H1 (cell line): ENCODE data around the gene PRR29. TPM values are rescaled to one million over a fixed set of nuclear protein-coding genes. Genes with fewer than 3 reads are reported as not detected.

Source experiments
- CTCF ChIA-PET: fragments of 300-600 bp; sonication (Branson Sonifier 250); formaldehyde crosslinking; loops from one replicate; lab custom pipeline; 2021; ENCODE audit not compliant: partially characterized antibody; lab: Charles Lee
- POLR2A ChIA-PET: fragments of 300-600 bp; sonication (Branson Sonifier 250); formaldehyde crosslinking; loops from one replicate; lab custom pipeline; 2021; ENCODE audit warnings: inconsistent platforms; ENCODE audit not compliant: partially characterized antibody; lab: Charles Lee
- DNase-seq, 2 experiments: peaks; one replicate each; pipeline versions ENCODE4 v3.0.0 to v3.0.0-alpha.2; 2010 to 2022; ENCODE audit warnings: low spot score in 2 of 2, low read depth in 1 of 2, mixed read lengths in 1 of 2
- FAIRE-seq: peaks from 2 replicates; lab custom pipeline; 2011; peaks lifted over from hg19 to GRCh38; lab: Jason Lieb, UNC
- H2AFZ ChIP-seq: 2 replicates; pipeline ENCODE4 v1.8.1; 2012; ENCODE audit warnings: low read length, inconsistent platforms
- H2AK5ac ChIP-seq: 2 replicates; pipeline ENCODE4 v1.6.1; 2013; ENCODE audit warnings: low read depth, low read length
- H2BK120ac ChIP-seq: replicated peaks from 2 replicates; pipeline ENCODE3; 2013; ENCODE audit warnings: low read depth, low read length, inconsistent platforms
- H2BK12ac ChIP-seq: 2 replicates; pipeline ENCODE4 v1.6.1; 2013; ENCODE audit warnings: low read depth, low read length
- H2BK15ac ChIP-seq: 2 replicates; pipeline ENCODE4 v1.6.1; 2013; ENCODE audit warnings: low read length
- H2BK20ac ChIP-seq: 2 replicates; pipeline ENCODE4 v1.6.1; 2013; ENCODE audit warnings: low read length
- H2BK5ac ChIP-seq: 2 replicates; pipeline ENCODE4 v1.6.1; 2013; ENCODE audit warnings: low read depth, low read length
- H3K14ac ChIP-seq: 2 replicates; pipeline ENCODE4 v1.6.1; 2013; ENCODE audit warnings: inconsistent platforms; ENCODE audit not compliant: insufficient read length
- H3K18ac ChIP-seq: 2 replicates; pipeline ENCODE4 v1.6.1; 2013; ENCODE audit warnings: low read length; ENCODE audit errors: extremely low read depth
- H3K23ac ChIP-seq: 2 replicates; pipeline ENCODE4 v1.6.1; 2013; ENCODE audit warnings: inconsistent platforms; ENCODE audit not compliant: insufficient read length
- H3K23me2 ChIP-seq: 2 replicates; pipeline ENCODE4 v1.6.1; 2013; ENCODE audit warnings: low read depth, low read length
- H3K27ac ChIP-seq: 2 replicates; pipeline ENCODE4 v1.6.1; 2011; ENCODE audit warnings: low read depth, low read length, inconsistent platforms
- H3K27me3 ChIP-seq, 4 experiments: replicated peaks in 1 of 4; 1 replicate in 1 of 4; 2 replicates in 3 of 4; pipeline versions ENCODE4 v1.6.1 to v1.8.1; 2011 to 2013; ENCODE audit warnings: low read length in 3 of 4, mild to moderate bottlenecking in 3 of 4, inconsistent platforms in 2 of 4, mixed read lengths in 2 of 4, moderate library complexity in 1 of 4; ENCODE audit not compliant: control insufficient read depth in 3 of 4, insufficient read depth in 3 of 4; ENCODE audit errors: extremely low read depth in 1 of 4
- H3K36me3 ChIP-seq, 4 experiments: 2 replicates each; pipeline versions ENCODE4 v1.6.1 to v1.8.1; 2011 to 2013; ENCODE audit warnings: mild to moderate bottlenecking in 4 of 4, low read length in 3 of 4, moderate library complexity in 2 of 4, control low read depth in 1 of 4, inconsistent platforms in 1 of 4; ENCODE audit not compliant: insufficient read depth in 4 of 4, control insufficient read depth in 2 of 4
- H3K4ac ChIP-seq: replicated peaks from 2 replicates; pipeline ENCODE3; 2013; ENCODE audit warnings: low read length, low read depth, mixed read lengths, inconsistent platforms; ENCODE audit not compliant: insufficient read length
- H3K4me1 ChIP-seq, 4 experiments: replicated peaks in 1 of 4; 1 replicate in 1 of 4; 2 replicates in 3 of 4; pipeline versions ENCODE4 v1.6.1 to v1.8.1; 2011 to 2013; ENCODE audit warnings: low read length in 3 of 4, inconsistent platforms in 2 of 4, mixed read lengths in 1 of 4; ENCODE audit not compliant: insufficient read depth in 4 of 4, control insufficient read depth in 3 of 4
- H3K4me2 ChIP-seq, 2 experiments: 2 replicates each; pipeline versions ENCODE4 v1.6.1 to v1.8.1; 2011 to 2013; ENCODE audit warnings: low read depth in 2 of 2, low read length in 2 of 2, control low read depth in 1 of 2, inconsistent platforms in 1 of 2, mild to moderate bottlenecking in 1 of 2; ENCODE audit not compliant: insufficient read depth in 1 of 2
- H3K4me3 ChIP-seq, 4 experiments: fragments of 200-600, 300-600 bp in 1 of 4; sonication (generic), shearing (Covaris generic), sonication (Bioruptor Twin) in 1 of 4; 2 replicates each; pipeline versions ENCODE4 v1.5.1 to v1.8.1; 2011 to 2016; ENCODE audit warnings: low read length in 4 of 4, low read depth in 3 of 4, control low read depth in 2 of 4, inconsistent platforms in 2 of 4, mild to moderate bottlenecking in 2 of 4, mixed read lengths in 1 of 4, moderate library complexity in 1 of 4; ENCODE audit not compliant: insufficient read depth in 2 of 4; ENCODE audit errors: extremely low read depth in 1 of 4
- H3K56ac ChIP-seq: replicated peaks from 2 replicates; pipeline ENCODE3; 2013; ENCODE audit warnings: low read depth, mild to moderate bottlenecking, mixed read lengths, low read length, inconsistent platforms; ENCODE audit not compliant: insufficient read length
- H3K79me1 ChIP-seq: 2 replicates; pipeline ENCODE4 v1.6.1; 2013; ENCODE audit warnings: low read depth, low read length, control low read depth
- H3K79me2 ChIP-seq, 2 experiments: 2 replicates each; pipeline versions ENCODE4 v1.6.1 to v1.8.1; 2012 to 2013; ENCODE audit warnings: low read length in 2 of 2, mild to moderate bottlenecking in 2 of 2, inconsistent platforms in 1 of 2; ENCODE audit not compliant: insufficient read depth in 2 of 2, control insufficient read depth in 1 of 2
- H3K9ac ChIP-seq, 4 experiments: replicated peaks in 1 of 4; 1 replicate in 1 of 4; 2 replicates in 3 of 4; pipeline versions ENCODE4 v1.6.1 to v1.8.1; 2011 to 2013; ENCODE audit warnings: low read depth in 3 of 4, low read length in 3 of 4, control low read depth in 2 of 4, mild to moderate bottlenecking in 2 of 4, moderate library complexity in 2 of 4, inconsistent platforms in 1 of 4; ENCODE audit errors: extremely low read depth in 1 of 4
- H3K9me3 ChIP-seq, 2 experiments: 2 replicates each; pipeline versions ENCODE4 v1.6.1 to v1.8.1; 2012 to 2013; ENCODE audit warnings: mild to moderate bottlenecking in 2 of 2, moderate library complexity in 2 of 2, control low read depth in 1 of 2, inconsistent platforms in 1 of 2, low read depth in 1 of 2, low read length in 1 of 2, mixed read lengths in 1 of 2; ENCODE audit not compliant: insufficient read depth in 2 of 2
- H4K20me1 ChIP-seq, 2 experiments: replicated peaks in 1 of 2; 2 replicates each; pipeline versions ENCODE3 to v1.8.1; 2011 to 2013; ENCODE audit warnings: inconsistent platforms in 2 of 2, low read length in 2 of 2, mild to moderate bottlenecking in 1 of 2; ENCODE audit not compliant: insufficient read depth in 2 of 2, control insufficient read depth in 1 of 2
- H4K5ac ChIP-seq: 2 replicates; pipeline ENCODE4 v1.6.1; 2013; ENCODE audit warnings: low read length, low read depth, mixed read lengths, inconsistent platforms; ENCODE audit not compliant: insufficient read length
- H4K8ac ChIP-seq: 2 replicates; pipeline ENCODE4 v1.8.0; 2013; ENCODE audit warnings: mild to moderate bottlenecking, moderate library complexity, low read length, inconsistent platforms; ENCODE audit not compliant: insufficient read depth; ENCODE audit errors: extremely low read depth
- H4K91ac ChIP-seq: replicated peaks from 2 replicates; pipeline ENCODE3; 2013; ENCODE audit warnings: low read length, mixed read lengths, inconsistent platforms; ENCODE audit not compliant: insufficient read length
- ASH2L ChIP-seq: fragments of 200-600, 300-600 bp; sonication (generic); IDR thresholded peaks from one replicate; pipeline ENCODE4 v1.7.1; 2017; ENCODE audit warnings: low read length
- ATF2 ChIP-seq: IDR thresholded peaks from 2 replicates; pipeline ENCODE4 v1.6.1; 2012; ENCODE audit warnings: low read length, inconsistent platforms
- CREB1 ChIP-seq: IDR thresholded peaks from 2 replicates; pipeline ENCODE4 v1.6.1; 2012; ENCODE audit warnings: inconsistent platforms
- EGR1 ChIP-seq: IDR thresholded peaks from 2 replicates; pipeline ENCODE4 v1.6.1; 2011; ENCODE audit warnings: low read depth, low read length, borderline replicate concordance
- FOSL1 ChIP-seq: IDR thresholded peaks from 2 replicates; pipeline ENCODE4 v1.6.1; 2011; ENCODE audit warnings: mild to moderate bottlenecking, low read depth, low read length, moderate library complexity; ENCODE audit not compliant: insufficient read depth
- KDM4A ChIP-seq: IDR thresholded peaks from one replicate; pipeline ENCODE4 v1.7.1; 2012; ENCODE audit warnings: low read depth, mild to moderate bottlenecking, moderate library complexity, low read length, inconsistent platforms; ENCODE audit not compliant: severe bottlenecking
- NANOG ChIP-seq: IDR thresholded peaks from 2 replicates; pipeline ENCODE4 v1.6.1; 2011; ENCODE audit warnings: low read length, low read depth, mild to moderate bottlenecking, inconsistent platforms; ENCODE audit not compliant: insufficient read depth, poor library complexity, severe bottlenecking
- SIN3A ChIP-seq, 2 experiments: IDR thresholded peaks in 1 of 2; conservative IDR thresholded peaks in 1 of 2; 2 replicates each; pipeline ENCODE4 v1.6.1; 2011 to 2012; ENCODE audit warnings: low read length in 2 of 2, improper control_type of control experiment in 1 of 2, low read depth in 1 of 2, mild to moderate bottlenecking in 1 of 2
- TCF12 ChIP-seq: IDR thresholded peaks from 2 replicates; pipeline ENCODE4 v1.6.1; 2011; ENCODE audit warnings: low read depth, mild to moderate bottlenecking, low read length
- YY1 ChIP-seq: IDR thresholded peaks from 2 replicates; pipeline ENCODE4 v1.6.1; 2011; ENCODE audit warnings: low read depth, mild to moderate bottlenecking, low read length
- ZNF274 ChIP-seq: IDR thresholded peaks from 2 replicates; pipeline ENCODE4 v1.7.0; 2012; ENCODE audit warnings: low read length, borderline replicate concordance; ENCODE audit errors: extremely low read depth
- WGBS, 2 experiments: shearing (Covaris generic) in 1 of 2; methylation state at CpG; one replicate each; pipeline versions ENCODE4 v1.1.6 to v1.1.7; 2013 to 2015; ENCODE audit warnings: low lambda C conversion rate in 2 of 2, mixed read lengths in 2 of 2, inconsistent platforms in 1 of 2, low coverage in 1 of 2, missing lambda C conversion rate in 1 of 2; ENCODE audit not compliant: insufficient replicate concordance in 2 of 2, insufficient coverage in 1 of 2, insufficient read length in 1 of 2; ENCODE audit errors: extremely low coverage in 1 of 2, missing lambda C conversion rate in 1 of 2; 5-methylcytosine and 5-hydroxymethylcytosine counted together
- polyA plus RNA-seq, 7 experiments: library from polyadenylated mRNA; depleted of rRNA in 3 of 7; stranded (reverse) in 5 of 7; unstranded in 2 of 7; fragments of >200 nt in 5 of 7; fragments of 200-250 nt in 2 of 7; gene quantifications; 1 replicate in 5 of 7; 2 replicates in 1 of 7; 4 replicates in 1 of 7; pipeline versions ENCODE4 v1.2.1 to v1.2.3, GENCODE V29; 2011 to 2013; ENCODE audit warnings: missing spikeins in 2 of 7, mixed read lengths in 2 of 7
- total RNA-seq: library from RNA; stranded (reverse); fragmentation: NEBNext Ultra II Directional; extraction: Animal tissue kit (Norgen Biotek cat#: 25700); gene quantifications from 2 replicates; pipeline ENCODE4 v1.2.1, GENCODE V29; 2021

PRR29 gene
- total and polyA plus RNA-seq, 2 of the 8 experiments (the other 6 are each of a cell fraction or from before 2014, with no cell fraction given): 0.67 to 0.83 TPM

GRCh38 chr17:63954402-63955063 is 43.6 kb upstream of the PRR29 start:
- DNase-seq: no peak
- POLR2A ChIA-PET: interaction anchor here (0.9 to 1.4 kb wide), 3 partner anchors 11 to 42 kb away, joined by 3 read pairs; no protein-coding TSS in a partner anchor
- TF ChIP-seq TCF12: no peak
- no peak for TF ChIP-seq SIN3A (conservative IDR thresholded peaks at IDR 0.05 in 1 of 2, IDR thresholded peaks at IDR 0.05 in 1 of 2; ENCODE audit: low read depth in 1 of 2, low read length in 2 of 2)
- no peak for TF ChIP-seq CREB1
- TF ChIP-seq ZNF274: no peak
- no peak for TF ChIP-seq KDM4A
- no peak for TF ChIP-seq EGR1
- TF ChIP-seq FOSL1: no peak
- TF ChIP-seq ASH2L: no peak
- TF ChIP-seq ATF2: no peak
- no peak for TF ChIP-seq NANOG
- TF ChIP-seq YY1: no peak

More at GRCh38 chr17:63954402-63955063, 43.6 kb upstream of the PRR29 start:
- no peak overlapping the region for H2AFZ ChIP-seq
- H4K20me1 ChIP-seq: peaks cover 0 to 7% of the 10 kb centered on the region in 2 experiments
- no peak overlapping the region for H2BK20ac ChIP-seq
- CTCF ChIA-PET: interaction anchor here (0.9 to 14.4 kb wide), 10 partner anchors 8 to 62 kb away, joined by 3 to 270 read pairs (median 4); partner anchors contain the start of genes CD79B, CSHL1 and GH1
- no peak overlapping the region for H3K4me2 ChIP-seq
- FAIRE-seq: no peak
- no peak overlapping the region for H3K18ac ChIP-seq
- no peak overlapping the region for H2AK5ac ChIP-seq
- H3K27ac ChIP-seq: no peak overlapping the region
- H3K9me3 ChIP-seq: no peaks in the 10 kb centered on the region
- no peaks in the 10 kb centered on the region for H3K79me2 ChIP-seq
- H3K9ac ChIP-seq: no peak overlapping the region
- H3K79me1 ChIP-seq: no peaks in the 10 kb centered on the region
- H3K23me2 ChIP-seq: no peaks in the 10 kb centered on the region
- H2BK12ac ChIP-seq: no peak overlapping the region
- no peak overlapping the region for H3K56ac ChIP-seq
- H2BK15ac ChIP-seq: no peak overlapping the region
- WGBS, 2 experiments: 88% methylated on average over 10 of the region's 11 CpGs; no CpG with 5 or more reads in 1 of the 2 experiments
- no peak overlapping the region for H3K14ac ChIP-seq
- H2BK120ac ChIP-seq: no peak overlapping the region
- no peak overlapping the region for H3K4me3 ChIP-seq
- no peak overlapping the region for H3K4ac ChIP-seq
- no peak overlapping the region for H4K91ac ChIP-seq
- H3K23ac ChIP-seq: no peak overlapping the region
- H4K5ac ChIP-seq: no peak overlapping the region
- H4K8ac ChIP-seq: no peak overlapping the region
- H3K4me1 ChIP-seq: 0 out of 7 replicates have a peak, but pooled peaks cover 0 to 3% (median 0%) of the 10 kb centered on the region in 4 experiments
- H2BK5ac ChIP-seq: no peak overlapping the region
- H3K27me3 ChIP-seq: no peaks in the 10 kb centered on the region
- H3K36me3 ChIP-seq: peaks cover 0 to 3% (median 0%) of the 10 kb centered on the region in 4 experiments; a peak in 1 of 8 replicates
